ENCODE measurements around the gene SLC45A3. TPM values are rescaled to one million over a fixed set of nuclear protein-coding genes. Genes with fewer than 3 reads are reported as not detected.

Gene SLC45A3
- total RNA-seq, 1 experiment from 2014 or later: 13.2 TPM

DNA sequence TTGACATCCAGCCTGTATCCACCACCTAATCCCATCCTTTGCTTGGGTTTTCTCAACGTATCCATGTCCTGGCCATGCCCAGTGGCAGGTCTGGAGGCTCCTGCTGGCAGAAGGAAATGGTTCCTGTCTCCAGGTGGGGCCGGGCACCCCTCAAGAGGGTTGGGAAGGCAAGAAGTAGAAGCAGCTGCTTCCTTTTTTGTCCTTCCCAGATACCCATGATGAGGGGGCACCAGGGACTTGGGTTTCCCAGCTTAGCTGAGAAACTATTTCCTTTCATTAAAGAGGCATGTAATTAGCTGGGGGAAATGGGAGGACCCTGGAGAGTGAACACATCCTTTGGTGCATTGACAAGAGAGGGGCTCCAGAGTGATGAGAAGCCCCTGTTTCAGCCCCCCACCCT lies 21.1 kb upstream of the SLC45A3 start:
- no peak for DNase-seq (ENCODE audit: low read depth)

GRCh38 chr1:205700865-205701401 lies 20.6 kb upstream of the SLC45A3 start:
- DNase-seq (ENCODE audit: low read depth): peak; percentile 61

DNA sequence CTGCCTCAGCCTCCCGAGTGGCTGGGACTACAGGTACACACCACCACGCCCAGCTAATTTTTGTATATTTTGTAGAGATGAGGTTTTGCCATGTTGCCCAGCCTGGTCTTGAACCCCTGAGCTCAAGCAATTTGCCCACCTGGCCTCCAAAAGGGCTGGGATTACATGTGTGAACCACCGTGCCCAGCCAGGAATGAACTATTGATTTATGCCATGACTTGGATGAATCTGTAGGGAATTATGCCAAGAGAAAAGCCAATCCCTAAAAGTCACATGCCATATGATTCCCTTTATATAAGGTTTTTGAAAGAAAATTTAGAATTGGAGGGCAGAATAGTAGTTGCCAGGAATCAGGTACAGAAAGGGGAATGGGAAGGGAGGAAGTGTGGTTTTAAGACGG lies 19.1 kb upstream of the SLC45A3 start:
- DNase-seq (ENCODE audit: low read depth): no peak

DNA sequence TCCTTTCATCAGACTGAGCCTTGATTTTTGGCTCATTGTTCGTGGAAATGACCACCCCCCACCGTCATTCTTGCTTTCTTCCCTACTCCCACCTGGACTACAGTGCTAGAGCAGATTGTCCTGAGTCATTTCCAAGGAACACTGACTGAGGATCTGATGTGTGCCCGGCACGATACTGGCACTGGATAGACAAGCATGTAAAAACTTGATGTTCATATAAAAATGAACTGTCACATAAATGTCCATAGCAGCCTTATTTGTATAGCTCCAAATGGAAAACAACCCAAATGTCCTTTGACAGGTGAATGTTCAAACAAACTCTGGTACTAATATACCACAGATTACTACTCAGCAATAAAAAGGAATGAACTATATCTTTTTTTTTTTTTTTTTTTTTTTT lies 18.6 kb upstream of the SLC45A3 start:
- no peak for DNase-seq (ENCODE audit: low read depth)

DNA sequence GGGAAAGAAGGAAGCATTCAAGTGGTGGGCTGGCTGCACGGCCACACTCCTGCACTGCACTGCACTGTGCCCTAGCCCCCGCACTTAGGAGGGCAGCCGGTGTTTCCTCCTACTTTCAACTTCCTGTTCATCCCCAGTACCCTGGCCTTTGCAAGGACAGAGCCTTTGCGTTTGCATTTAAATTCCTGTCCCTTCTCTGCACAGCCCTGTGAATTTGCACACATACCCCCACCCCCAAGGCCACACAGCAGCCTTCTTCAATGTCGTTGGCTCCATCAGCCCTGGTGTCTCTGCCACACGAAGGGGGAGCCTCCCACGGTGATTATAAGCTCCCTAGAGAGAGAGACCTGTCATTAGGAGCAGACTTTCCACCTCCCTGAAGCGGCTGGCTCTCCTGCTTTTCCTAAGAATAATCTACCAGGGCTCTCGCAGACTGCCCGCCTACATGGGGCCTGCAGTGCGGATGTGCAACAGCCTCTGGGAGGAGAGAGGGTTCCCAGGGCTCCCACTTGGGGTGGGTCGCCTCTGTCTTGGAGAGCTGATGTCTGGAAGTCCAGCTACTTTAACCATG lies 13.2 kb upstream of the SLC45A3 start:
- no peak for DNase-seq (ENCODE audit: low read depth)

DNA sequence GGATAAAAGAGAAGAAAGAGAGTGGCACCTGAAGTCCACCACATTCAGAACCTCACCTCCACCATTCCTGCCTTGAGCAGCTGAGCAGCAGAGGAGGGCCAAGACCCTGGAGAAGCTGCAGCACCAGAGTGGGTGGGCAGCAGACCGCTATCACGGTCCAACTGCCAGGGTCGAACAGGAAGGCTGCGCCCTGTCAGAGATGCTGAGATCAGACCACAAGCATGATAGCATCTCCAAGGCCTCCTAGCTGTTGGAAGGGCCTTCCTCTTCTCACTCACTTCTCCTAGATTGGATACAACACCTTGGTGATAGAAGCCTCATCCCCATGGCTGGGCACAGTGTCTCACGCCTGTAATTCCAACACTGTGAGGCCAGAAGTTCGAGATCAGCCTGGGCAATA lies 12.1 kb upstream of the SLC45A3 start:
- no peak for DNase-seq (ENCODE audit: low read depth)

DNA sequence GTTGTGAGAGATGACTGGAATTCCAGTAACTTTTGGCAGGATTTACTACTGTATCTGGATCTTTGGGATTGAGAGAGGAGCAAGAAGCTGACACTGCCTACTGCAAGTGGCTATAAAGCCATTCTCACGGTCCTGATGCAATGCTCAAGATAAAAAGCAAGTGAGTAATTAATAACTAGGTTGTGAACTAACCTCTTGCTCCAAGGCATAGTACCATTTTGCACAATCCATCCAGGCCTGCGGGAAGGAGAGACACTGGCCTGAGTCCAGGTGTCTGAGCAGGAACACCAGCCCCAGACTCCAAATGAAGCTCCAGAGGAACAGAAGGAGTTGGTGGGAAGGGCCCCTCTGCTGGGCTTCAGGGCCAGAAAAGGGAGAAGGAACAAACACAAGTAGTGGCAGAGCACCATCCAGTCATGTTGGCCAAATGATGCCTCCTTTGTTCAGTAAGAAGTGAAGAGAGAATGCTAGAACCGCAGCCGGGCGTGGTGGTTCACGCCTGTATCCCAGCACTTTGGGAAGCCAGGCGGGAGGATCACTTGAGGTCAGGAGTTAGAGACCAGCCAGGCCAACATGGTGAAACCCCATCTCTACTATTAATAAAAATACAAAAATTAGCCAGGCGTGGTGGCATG lies 9.9 kb upstream of the SLC45A3 start:
- DNase-seq (ENCODE audit: low read depth): no peak

- no peak for DNase-seq (ENCODE audit: low read depth)
Observed at GRCh38 chr1:205689479-205689878, 9.2 kb upstream of the SLC45A3 start.

DNA sequence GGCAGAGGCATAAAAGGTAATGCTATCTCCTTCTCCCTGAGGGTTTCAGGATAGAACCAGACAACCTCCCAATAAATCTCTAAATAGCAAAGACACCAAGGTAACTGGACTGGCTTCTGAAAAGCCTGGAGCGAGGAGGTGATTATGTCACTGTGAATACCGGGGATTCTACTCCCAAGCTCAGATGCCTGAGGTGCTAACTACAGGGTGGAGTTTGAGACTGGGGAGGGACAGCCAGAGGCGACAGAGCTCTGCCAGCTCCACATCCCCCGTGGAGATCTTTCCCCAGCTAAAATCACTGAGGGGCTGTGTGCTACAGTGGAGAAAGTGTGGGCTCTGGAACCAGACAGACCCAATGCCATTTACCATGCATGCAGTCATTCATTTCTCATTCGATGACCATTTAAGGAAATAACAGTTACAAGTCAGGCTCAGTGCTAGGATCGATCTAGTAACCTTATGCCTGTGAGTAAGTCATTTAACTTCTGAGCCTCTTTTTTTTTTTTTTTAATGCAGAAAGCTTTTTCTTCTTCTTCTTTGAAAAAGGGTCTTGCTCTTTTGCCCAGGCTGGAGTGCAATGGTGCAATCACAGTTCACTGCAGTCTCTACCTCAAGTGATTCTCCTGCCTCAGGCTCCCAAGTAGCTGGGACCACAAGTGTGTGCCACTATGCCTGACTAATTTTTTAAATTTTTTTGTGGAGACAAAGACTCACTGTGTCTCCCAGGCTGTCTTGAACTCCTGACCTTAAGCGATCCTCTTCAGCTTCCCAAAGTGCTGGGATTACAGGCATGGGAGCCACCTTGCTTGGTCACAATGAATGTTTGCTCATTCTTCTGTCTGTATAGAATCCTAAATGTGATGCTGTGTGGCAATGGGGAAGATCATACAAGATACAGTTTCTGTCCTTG lies 8.1 kb upstream of the SLC45A3 start:
- no peak for DNase-seq (ENCODE audit: low read depth)

DNA sequence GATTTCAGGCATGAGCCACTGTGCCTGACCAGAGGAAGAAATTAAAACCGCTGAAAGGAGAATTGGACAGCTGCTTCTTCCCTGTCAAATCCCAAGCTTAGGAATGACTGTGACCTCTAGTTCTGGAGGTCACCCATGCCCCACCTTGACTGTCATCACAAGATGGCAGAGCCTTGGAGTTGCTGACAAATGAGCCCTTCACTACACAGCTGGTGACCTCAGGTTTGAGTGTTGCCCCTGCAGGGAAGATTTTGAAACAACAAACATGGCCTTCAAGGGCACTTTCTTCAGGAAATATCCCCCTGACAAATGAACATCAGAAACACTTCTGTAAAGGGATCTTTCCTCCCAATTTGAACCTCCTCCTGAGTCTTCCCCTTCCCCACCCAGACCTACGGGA lies 6.9 kb upstream of the SLC45A3 start:
- DNase-seq (ENCODE audit: low read depth): no peak

- no peak for DNase-seq (ENCODE audit: low read depth)
Observed at GRCh38 chr1:205681364-205681763, 1.1 kb upstream of the SLC45A3 start.

DNA sequence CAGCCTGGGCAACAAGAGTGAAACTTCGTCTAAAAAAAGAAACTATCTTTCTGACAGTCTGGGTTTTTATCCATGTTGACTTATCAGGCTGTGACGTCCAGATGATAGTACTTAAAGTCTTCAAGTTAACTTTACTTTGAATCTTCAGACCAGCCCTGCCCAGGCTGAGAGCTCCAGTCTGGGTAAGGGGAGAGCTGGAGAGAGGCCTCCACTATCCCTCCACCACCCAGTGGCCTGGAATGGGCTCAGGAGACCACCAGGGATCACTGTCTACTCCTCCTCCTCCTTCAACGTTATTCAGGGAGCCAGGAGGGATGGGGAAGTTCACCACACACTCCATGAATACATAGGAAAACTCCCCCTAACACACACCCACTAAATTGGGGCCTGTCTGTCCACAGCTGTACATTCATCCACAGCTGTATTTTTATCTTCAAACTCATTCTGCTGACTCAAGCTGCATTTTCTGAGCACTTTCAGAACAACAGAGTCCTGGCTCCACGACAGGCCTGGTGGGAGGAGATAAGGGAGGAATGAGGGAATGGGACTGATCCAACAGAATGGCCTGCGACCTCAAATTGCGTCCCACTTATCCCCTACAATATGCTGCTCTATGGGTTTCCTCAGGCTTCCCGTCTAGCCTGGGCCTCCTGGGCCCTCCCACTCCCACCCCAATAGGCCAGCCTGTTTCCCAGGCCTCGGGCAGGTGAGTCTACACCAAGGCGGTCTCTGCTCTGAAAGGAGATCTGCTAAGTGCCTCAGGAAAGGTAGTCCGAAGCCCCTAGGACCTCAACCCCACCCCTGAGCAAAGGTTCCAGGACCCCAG lies 1.8 kb downstream of the SLC45A3 start:
- DNase-seq (ENCODE audit: low read depth): no peak

- DNase-seq (ENCODE audit: low read depth): no peak
Observed at GRCh38 chr1:205677167-205677566, 3.1 kb downstream of the SLC45A3 start.

- DNase-seq (ENCODE audit: low read depth): no peak
Observed at GRCh38 chr1:205676597-205676996, 3.7 kb downstream of the SLC45A3 start.

GRCh38 chr1:205676002-205676401 lies 4.3 kb downstream of the SLC45A3 start:
- no peak for DNase-seq (ENCODE audit: low read depth)

GRCh38 chr1:205675247-205675646 lies 5.1 kb downstream of the SLC45A3 start:
- DNase-seq (ENCODE audit: low read depth): no peak

- no peak for DNase-seq (ENCODE audit: low read depth)
Observed at GRCh38 chr1:205672970-205673369, 7.3 kb downstream of the SLC45A3 start.

- no peak for DNase-seq (ENCODE audit: low read depth)
Observed at GRCh38 chr1:205672395-205672889, 7.9 kb downstream of the SLC45A3 start.

- DNase-seq (ENCODE audit: low read depth): no peak
Observed at GRCh38 chr1:205670611-205671430, 9.5 kb downstream of the SLC45A3 start.

DNA sequence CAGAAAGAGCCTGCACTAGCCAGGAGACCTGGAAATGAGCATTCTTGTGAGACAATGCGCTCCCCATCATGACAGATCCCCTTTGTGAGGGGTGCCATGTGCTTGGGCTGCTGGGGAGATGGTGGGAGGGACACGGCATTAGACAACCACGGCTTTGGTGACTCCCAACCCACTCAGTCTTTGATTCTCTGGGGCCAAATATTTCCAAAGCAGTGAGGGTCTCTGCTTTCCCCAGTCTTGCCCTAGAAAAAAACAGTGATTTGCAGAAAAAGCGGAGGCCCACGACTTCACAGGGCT lies 10.2 kb downstream of the SLC45A3 start:
- no peak for DNase-seq (ENCODE audit: low read depth)

All from HT1080 (cell line).